H1 (cell line): ENCODE data around the gene SAT2. TPM values are rescaled to one million over a fixed set of nuclear protein-coding genes. Genes with fewer than 3 reads are reported as not detected.

Experiments used
- CTCF ChIA-PET: fragments of 300-600 bp; sonication (Branson Sonifier 250); formaldehyde crosslinking; loops from one replicate; lab custom pipeline; 2021; ENCODE audit not compliant: partially characterized antibody; lab: Charles Lee
- POLR2A ChIA-PET: fragments of 300-600 bp; sonication (Branson Sonifier 250); formaldehyde crosslinking; loops from one replicate; lab custom pipeline; 2021; ENCODE audit warnings: inconsistent platforms; ENCODE audit not compliant: partially characterized antibody; lab: Charles Lee
- DNase-seq, 2 experiments: peaks; one replicate each; pipeline versions ENCODE4 v3.0.0 to v3.0.0-alpha.2; 2010 to 2022; ENCODE audit warnings: low spot score in 2 of 2, low read depth in 1 of 2, mixed read lengths in 1 of 2
- FAIRE-seq: peaks from 2 replicates; lab custom pipeline; 2011; peaks lifted over from hg19 to GRCh38; lab: Jason Lieb, UNC
- H2AFZ ChIP-seq: 2 replicates; pipeline ENCODE4 v1.8.1; 2012; ENCODE audit warnings: low read length, inconsistent platforms
- H2AK5ac ChIP-seq: 2 replicates; pipeline ENCODE4 v1.6.1; 2013; ENCODE audit warnings: low read depth, low read length
- H2BK120ac ChIP-seq: replicated peaks from 2 replicates; pipeline ENCODE3; 2013; ENCODE audit warnings: low read depth, low read length, inconsistent platforms
- H2BK12ac ChIP-seq: 2 replicates; pipeline ENCODE4 v1.6.1; 2013; ENCODE audit warnings: low read depth, low read length
- H2BK15ac ChIP-seq: 2 replicates; pipeline ENCODE4 v1.6.1; 2013; ENCODE audit warnings: low read length
- H2BK20ac ChIP-seq: 2 replicates; pipeline ENCODE4 v1.6.1; 2013; ENCODE audit warnings: low read length
- H2BK5ac ChIP-seq: 2 replicates; pipeline ENCODE4 v1.6.1; 2013; ENCODE audit warnings: low read depth, low read length
- H3K14ac ChIP-seq: 2 replicates; pipeline ENCODE4 v1.6.1; 2013; ENCODE audit warnings: inconsistent platforms; ENCODE audit not compliant: insufficient read length
- H3K18ac ChIP-seq: 2 replicates; pipeline ENCODE4 v1.6.1; 2013; ENCODE audit warnings: low read length; ENCODE audit errors: extremely low read depth
- H3K23ac ChIP-seq: 2 replicates; pipeline ENCODE4 v1.6.1; 2013; ENCODE audit warnings: inconsistent platforms; ENCODE audit not compliant: insufficient read length
- H3K23me2 ChIP-seq: 2 replicates; pipeline ENCODE4 v1.6.1; 2013; ENCODE audit warnings: low read depth, low read length
- H3K27ac ChIP-seq: 2 replicates; pipeline ENCODE4 v1.6.1; 2011; ENCODE audit warnings: low read depth, low read length, inconsistent platforms
- H3K27me3 ChIP-seq, 4 experiments: replicated peaks in 1 of 4; 1 replicate in 1 of 4; 2 replicates in 3 of 4; pipeline versions ENCODE4 v1.6.1 to v1.8.1; 2011 to 2013; ENCODE audit warnings: low read length in 3 of 4, mild to moderate bottlenecking in 3 of 4, inconsistent platforms in 2 of 4, mixed read lengths in 2 of 4, moderate library complexity in 1 of 4; ENCODE audit not compliant: control insufficient read depth in 3 of 4, insufficient read depth in 3 of 4; ENCODE audit errors: extremely low read depth in 1 of 4
- H3K36me3 ChIP-seq, 4 experiments: 2 replicates each; pipeline versions ENCODE4 v1.6.1 to v1.8.1; 2011 to 2013; ENCODE audit warnings: mild to moderate bottlenecking in 4 of 4, low read length in 3 of 4, moderate library complexity in 2 of 4, control low read depth in 1 of 4, inconsistent platforms in 1 of 4; ENCODE audit not compliant: insufficient read depth in 4 of 4, control insufficient read depth in 2 of 4
- H3K4ac ChIP-seq: replicated peaks from 2 replicates; pipeline ENCODE3; 2013; ENCODE audit warnings: low read length, low read depth, mixed read lengths, inconsistent platforms; ENCODE audit not compliant: insufficient read length
- H3K4me1 ChIP-seq, 4 experiments: replicated peaks in 1 of 4; 1 replicate in 1 of 4; 2 replicates in 3 of 4; pipeline versions ENCODE4 v1.6.1 to v1.8.1; 2011 to 2013; ENCODE audit warnings: low read length in 3 of 4, inconsistent platforms in 2 of 4, mixed read lengths in 1 of 4; ENCODE audit not compliant: insufficient read depth in 4 of 4, control insufficient read depth in 3 of 4
- H3K4me2 ChIP-seq, 2 experiments: 2 replicates each; pipeline versions ENCODE4 v1.6.1 to v1.8.1; 2011 to 2013; ENCODE audit warnings: low read depth in 2 of 2, low read length in 2 of 2, control low read depth in 1 of 2, inconsistent platforms in 1 of 2, mild to moderate bottlenecking in 1 of 2; ENCODE audit not compliant: insufficient read depth in 1 of 2
- H3K4me3 ChIP-seq, 4 experiments: fragments of 200-600, 300-600 bp in 1 of 4; sonication (generic), shearing (Covaris generic), sonication (Bioruptor Twin) in 1 of 4; 2 replicates each; pipeline versions ENCODE4 v1.5.1 to v1.8.1; 2011 to 2016; ENCODE audit warnings: low read length in 4 of 4, low read depth in 3 of 4, control low read depth in 2 of 4, inconsistent platforms in 2 of 4, mild to moderate bottlenecking in 2 of 4, mixed read lengths in 1 of 4, moderate library complexity in 1 of 4; ENCODE audit not compliant: insufficient read depth in 2 of 4; ENCODE audit errors: extremely low read depth in 1 of 4
- H3K56ac ChIP-seq: replicated peaks from 2 replicates; pipeline ENCODE3; 2013; ENCODE audit warnings: low read depth, mild to moderate bottlenecking, mixed read lengths, low read length, inconsistent platforms; ENCODE audit not compliant: insufficient read length
- H3K79me1 ChIP-seq: 2 replicates; pipeline ENCODE4 v1.6.1; 2013; ENCODE audit warnings: low read depth, low read length, control low read depth
- H3K79me2 ChIP-seq, 2 experiments: 2 replicates each; pipeline versions ENCODE4 v1.6.1 to v1.8.1; 2012 to 2013; ENCODE audit warnings: low read length in 2 of 2, mild to moderate bottlenecking in 2 of 2, inconsistent platforms in 1 of 2; ENCODE audit not compliant: insufficient read depth in 2 of 2, control insufficient read depth in 1 of 2
- H3K9ac ChIP-seq, 4 experiments: replicated peaks in 1 of 4; 1 replicate in 1 of 4; 2 replicates in 3 of 4; pipeline versions ENCODE4 v1.6.1 to v1.8.1; 2011 to 2013; ENCODE audit warnings: low read depth in 3 of 4, low read length in 3 of 4, control low read depth in 2 of 4, mild to moderate bottlenecking in 2 of 4, moderate library complexity in 2 of 4, inconsistent platforms in 1 of 4; ENCODE audit errors: extremely low read depth in 1 of 4
- H3K9me3 ChIP-seq, 2 experiments: 2 replicates each; pipeline versions ENCODE4 v1.6.1 to v1.8.1; 2012 to 2013; ENCODE audit warnings: mild to moderate bottlenecking in 2 of 2, moderate library complexity in 2 of 2, control low read depth in 1 of 2, inconsistent platforms in 1 of 2, low read depth in 1 of 2, low read length in 1 of 2, mixed read lengths in 1 of 2; ENCODE audit not compliant: insufficient read depth in 2 of 2
- H4K20me1 ChIP-seq, 2 experiments: replicated peaks in 1 of 2; 2 replicates each; pipeline versions ENCODE3 to v1.8.1; 2011 to 2013; ENCODE audit warnings: inconsistent platforms in 2 of 2, low read length in 2 of 2, mild to moderate bottlenecking in 1 of 2; ENCODE audit not compliant: insufficient read depth in 2 of 2, control insufficient read depth in 1 of 2
- H4K5ac ChIP-seq: 2 replicates; pipeline ENCODE4 v1.6.1; 2013; ENCODE audit warnings: low read length, low read depth, mixed read lengths, inconsistent platforms; ENCODE audit not compliant: insufficient read length
- H4K8ac ChIP-seq: 2 replicates; pipeline ENCODE4 v1.8.0; 2013; ENCODE audit warnings: mild to moderate bottlenecking, moderate library complexity, low read length, inconsistent platforms; ENCODE audit not compliant: insufficient read depth; ENCODE audit errors: extremely low read depth
- H4K91ac ChIP-seq: replicated peaks from 2 replicates; pipeline ENCODE3; 2013; ENCODE audit warnings: low read length, mixed read lengths, inconsistent platforms; ENCODE audit not compliant: insufficient read length
- RBBP5 ChIP-seq: IDR thresholded peaks from 2 replicates; pipeline ENCODE4 v1.7.1; 2012; ENCODE audit warnings: low read depth, mild to moderate bottlenecking, inconsistent platforms, low read length, moderate library complexity, borderline replicate concordance
- SP1 ChIP-seq: IDR thresholded peaks from 2 replicates; pipeline ENCODE4 v1.6.1; 2011; ENCODE audit warnings: low read depth, low read length
- WGBS, 2 experiments: shearing (Covaris generic) in 1 of 2; methylation state at CpG; one replicate each; pipeline versions ENCODE4 v1.1.6 to v1.1.7; 2013 to 2015; ENCODE audit warnings: low lambda C conversion rate in 2 of 2, mixed read lengths in 2 of 2, inconsistent platforms in 1 of 2, low coverage in 1 of 2, missing lambda C conversion rate in 1 of 2; ENCODE audit not compliant: insufficient replicate concordance in 2 of 2, insufficient coverage in 1 of 2, insufficient read length in 1 of 2; ENCODE audit errors: extremely low coverage in 1 of 2, missing lambda C conversion rate in 1 of 2; 5-methylcytosine and 5-hydroxymethylcytosine counted together
- polyA plus RNA-seq, 7 experiments: library from polyadenylated mRNA; depleted of rRNA in 3 of 7; stranded (reverse) in 5 of 7; unstranded in 2 of 7; fragments of >200 nt in 5 of 7; fragments of 200-250 nt in 2 of 7; gene quantifications; 1 replicate in 5 of 7; 2 replicates in 1 of 7; 4 replicates in 1 of 7; pipeline versions ENCODE4 v1.2.1 to v1.2.3, GENCODE V29; 2011 to 2013; ENCODE audit warnings: missing spikeins in 2 of 7, mixed read lengths in 2 of 7
- total RNA-seq: library from RNA; stranded (reverse); fragmentation: NEBNext Ultra II Directional; extraction: Animal tissue kit (Norgen Biotek cat#: 25700); gene quantifications from 2 replicates; pipeline ENCODE4 v1.2.1, GENCODE V29; 2021

The SAT2 gene
- total and polyA plus RNA-seq, 2 of the 8 experiments (the other 6 are each of a cell fraction or from before 2014, with no cell fraction given) = 36.4 to 72.3 TPM

DNA sequence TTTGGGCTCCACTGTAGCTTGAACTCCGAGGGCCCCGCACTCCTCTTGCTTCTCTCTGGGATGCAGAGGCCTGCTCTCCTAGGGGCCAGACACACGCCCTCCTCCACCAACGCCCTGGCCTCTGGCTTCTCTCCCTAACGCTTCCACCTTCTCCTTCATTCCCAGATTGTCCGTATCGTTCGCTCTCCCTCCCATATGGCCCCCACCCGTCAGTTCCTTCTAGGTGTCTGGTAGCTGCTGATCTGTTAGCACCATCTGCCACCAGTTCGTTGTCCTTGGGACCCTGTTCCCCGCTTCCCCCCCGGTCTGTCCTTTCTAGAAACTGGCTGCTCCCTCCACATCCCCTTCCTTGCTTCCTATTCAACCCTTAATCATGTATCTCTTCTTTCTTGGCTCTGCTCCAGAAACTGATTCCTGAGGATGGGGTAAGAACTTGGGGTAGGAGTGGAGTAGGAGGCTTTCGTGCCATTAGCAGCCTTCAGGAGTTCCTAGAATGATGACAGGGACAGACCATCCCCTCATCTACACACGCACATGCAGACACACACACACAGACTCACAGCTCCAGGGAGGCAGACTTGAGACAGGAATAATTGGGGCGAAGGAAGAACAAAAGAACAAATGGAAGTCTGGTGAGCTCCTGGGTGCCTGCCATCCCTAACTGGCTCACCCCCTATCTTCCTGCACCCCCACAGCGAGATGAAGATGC, 27.4 kb upstream of the SAT2 start:
- DNase-seq = no peak
- no peak for TF ChIP-seq SP1
- TF ChIP-seq RBBP5 = no peak
- TF ChIP-seq, all 59 proteins: peak for 0
- WGBS, 2 experiments = 91% methylated on average over 16 of the region's 16 CpGs; no CpG with 5 or more reads in 1 of the 2 experiments
- no peak overlapping the region for H2AFZ ChIP-seq
- H2BK15ac ChIP-seq = peak overlapping the region; percentile 62; the same call in 1 of the 2 replicates
- no peaks in the 10 kb centered on the region for H3K79me2 ChIP-seq
- H3K4me1 ChIP-seq = peaks cover 10 to 21% (median 15%) of the 10 kb centered on the region in 4 experiments
- H3K9ac ChIP-seq = no peak overlapping the region; a peak in 1 of 7 replicates
- H2BK12ac ChIP-seq = 0 out of 2 replicates have a peak overlapping the region, but pooled peaks have one; percentile 89
- H2AK5ac ChIP-seq = no peak overlapping the region
- H3K79me1 ChIP-seq = no peaks in the 10 kb centered on the region
- POLR2A ChIA-PET = interaction anchor here (1.3 to 79.4 kb wide), 4 partner anchors 12 to 65 kb away, joined by 4 to 2272 read pairs (median 1138); partner anchors contain the start of genes ATP1B2, FXR2, SAT2 and SHBG
- H3K23me2 ChIP-seq = peaks cover 20% of the 10 kb centered on the region
- H3K27ac ChIP-seq = no peak overlapping the region
- no peak overlapping the region for H3K23ac ChIP-seq
- no peak overlapping the region for H3K4ac ChIP-seq
- H2BK5ac ChIP-seq = no peak overlapping the region
- H3K18ac ChIP-seq = no peak overlapping the region
- H3K4me3 ChIP-seq = no peak overlapping the region
- no peak overlapping the region for H3K14ac ChIP-seq
- H2BK120ac ChIP-seq = no peak overlapping the region
- no peak overlapping the region for H4K8ac ChIP-seq
- no peak for FAIRE-seq
- H3K27me3 ChIP-seq = peaks cover 0 to 13% (median 4%) of the 10 kb centered on the region in 4 experiments; a peak in 4 of 7 replicates
- H2BK20ac ChIP-seq = no peak overlapping the region
- peaks cover 0 to 2% of the 10 kb centered on the region in 2 experiments for H4K20me1 ChIP-seq
- peak overlapping the region; percentile 7 for H4K91ac ChIP-seq
- no peak overlapping the region for H3K4me2 ChIP-seq
- no peak overlapping the region for H4K5ac ChIP-seq
- no peaks in the 10 kb centered on the region for H3K9me3 ChIP-seq
- no peak overlapping the region for H3K56ac ChIP-seq
- CTCF ChIA-PET = interaction anchor here (0.6 to 18.2 kb wide), 4 partner anchors 17 to 37 kb away, joined by 4 to 211 read pairs (median 105); partner anchors contain the start of genes SHBG, TP53 and WRAP53
- H3K36me3 ChIP-seq = no peaks in the 10 kb centered on the region; a peak in 2 of 8 replicates
